ENCODE data around the gene MRPL10. TPM values are rescaled to one million over a fixed set of nuclear protein-coding genes. Genes with fewer than 3 reads are reported as not detected.

MRPL10 gene
- total RNA-seq, 2 experiments from 2014 or later: 54.4 to 64.9 TPM

DNA sequence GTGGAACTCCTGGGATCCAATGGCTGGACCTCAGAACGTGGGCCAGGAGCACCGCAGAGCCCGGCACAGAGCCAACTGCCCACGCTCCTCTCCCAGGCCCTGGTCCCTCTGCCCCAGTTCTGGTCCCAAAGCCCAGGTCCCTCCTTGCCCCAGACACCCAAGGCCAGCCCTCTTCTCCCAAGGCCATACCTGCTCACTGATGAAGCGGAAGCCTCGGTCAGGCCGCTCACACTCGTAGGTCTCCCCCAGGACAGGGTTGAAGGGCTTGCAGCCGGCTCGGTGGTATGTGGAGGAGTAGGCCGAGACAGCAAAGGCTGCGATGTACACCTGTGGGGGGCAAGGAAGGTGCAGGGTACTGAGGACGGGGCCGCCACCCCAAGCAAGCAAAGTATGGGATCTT, 18.3 kb downstream of the MRPL10 start:
- peaks cover 14% of the 10 kb centered on the region for H3K4me1 Mint-ChIP-seq
- ATAC-seq (no peak), DNase-seq (no peak)
- peaks cover 11% of the 10 kb centered on the region for H3K36me3 Mint-ChIP-seq
- no peak overlapping the region for H3K4me3 Mint-ChIP-seq
- H3K27ac Mint-ChIP-seq: no peak overlapping the region
- CTCF ChIA-PET: no interaction called here
- no peaks in the 10 kb centered on the region for H3K9me3 Mint-ChIP-seq (ENCODE audit: low read depth)
- no peaks in the 10 kb centered on the region for H3K27me3 Mint-ChIP-seq

DNA sequence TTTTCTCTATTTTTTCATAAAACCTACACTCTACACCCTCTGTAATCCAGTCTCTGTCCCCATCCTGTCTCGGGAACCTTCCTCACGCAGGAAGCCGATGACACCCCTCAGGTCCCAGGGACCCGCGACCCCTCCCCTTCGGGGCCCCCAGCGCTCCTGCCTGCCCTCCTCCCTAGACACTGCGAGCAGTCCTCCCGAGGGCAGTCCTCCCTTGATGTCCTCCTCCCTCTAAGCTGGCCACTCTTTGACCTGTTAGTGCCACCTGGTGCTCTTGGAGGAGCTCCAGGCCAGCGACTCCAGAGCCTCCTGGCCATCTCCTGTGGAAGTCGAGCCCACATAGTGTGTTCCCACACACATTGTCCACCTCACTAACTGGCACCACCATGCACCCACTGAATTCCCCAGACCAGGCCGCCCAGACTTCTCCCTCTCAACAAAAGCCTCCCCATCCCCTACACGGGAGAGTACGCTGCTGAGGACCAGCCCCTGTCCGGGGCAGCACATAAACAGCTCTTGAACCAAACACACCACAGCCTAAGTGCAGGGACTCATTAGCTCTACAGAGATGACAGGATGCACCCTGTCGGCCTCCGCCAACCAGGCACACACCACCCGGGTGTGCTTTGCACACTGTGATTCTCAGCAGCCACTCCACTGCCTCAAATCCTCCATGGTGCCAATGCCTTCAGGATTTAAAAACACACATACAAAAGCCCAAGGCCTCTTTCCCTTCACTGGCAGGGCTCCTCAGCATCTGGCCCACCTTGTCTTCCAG, 19.0 kb downstream of the MRPL10 start:
- H3K9me3 Mint-ChIP-seq (ENCODE audit: low read depth): no peaks in the 10 kb centered on the region
- no peaks in the 10 kb centered on the region for H3K27me3 Mint-ChIP-seq
- H3K4me1 Mint-ChIP-seq: peaks cover 14% of the 10 kb centered on the region
- peaks cover 15% of the 10 kb centered on the region for H3K36me3 Mint-ChIP-seq
- H3K4me3 Mint-ChIP-seq: no peak overlapping the region
- DNase-seq (no peak), ATAC-seq (no peak)
- no peak overlapping the region for H3K27ac Mint-ChIP-seq
- CTCF ChIA-PET: interaction anchor here (0.8 kb wide), 1 partner anchor 48 kb away, joined by 3 read pairs; no protein-coding TSS in a partner anchor

DNA sequence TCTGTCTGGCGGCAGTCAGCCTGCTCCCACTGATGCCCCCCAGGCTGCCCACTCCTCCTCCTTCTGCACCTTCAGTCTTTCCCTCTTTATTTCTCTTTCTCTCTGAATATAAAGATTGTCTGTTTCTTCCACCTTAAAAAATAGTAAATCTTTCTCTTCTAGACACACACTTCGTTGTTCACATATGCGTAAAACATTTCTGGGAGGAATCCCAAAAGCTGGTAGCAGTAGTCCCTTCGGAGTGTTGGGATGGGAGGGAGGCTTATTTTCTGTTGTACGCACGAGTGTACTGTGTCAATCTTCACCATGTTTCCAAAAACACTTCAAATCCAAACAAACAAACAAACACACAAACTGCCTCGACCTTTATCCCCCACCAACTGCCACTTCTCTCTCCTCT, 19.6 kb downstream of the MRPL10 start:
- ATAC-seq: no peak
- CTCF ChIA-PET: interaction anchor here (0.8 kb wide), 1 partner anchor 49 kb away, joined by 3 read pairs; no protein-coding TSS in a partner anchor
- H3K36me3 Mint-ChIP-seq: peaks cover 14% of the 10 kb centered on the region
- no peak overlapping the region for H3K27ac Mint-ChIP-seq
- H3K9me3 Mint-ChIP-seq (ENCODE audit: low read depth): no peaks in the 10 kb centered on the region
- H3K27me3 Mint-ChIP-seq: no peaks in the 10 kb centered on the region
- H3K4me3 Mint-ChIP-seq: no peak overlapping the region
- no peak for DNase-seq
- peaks cover 14% of the 10 kb centered on the region for H3K4me1 Mint-ChIP-seq

DNA sequence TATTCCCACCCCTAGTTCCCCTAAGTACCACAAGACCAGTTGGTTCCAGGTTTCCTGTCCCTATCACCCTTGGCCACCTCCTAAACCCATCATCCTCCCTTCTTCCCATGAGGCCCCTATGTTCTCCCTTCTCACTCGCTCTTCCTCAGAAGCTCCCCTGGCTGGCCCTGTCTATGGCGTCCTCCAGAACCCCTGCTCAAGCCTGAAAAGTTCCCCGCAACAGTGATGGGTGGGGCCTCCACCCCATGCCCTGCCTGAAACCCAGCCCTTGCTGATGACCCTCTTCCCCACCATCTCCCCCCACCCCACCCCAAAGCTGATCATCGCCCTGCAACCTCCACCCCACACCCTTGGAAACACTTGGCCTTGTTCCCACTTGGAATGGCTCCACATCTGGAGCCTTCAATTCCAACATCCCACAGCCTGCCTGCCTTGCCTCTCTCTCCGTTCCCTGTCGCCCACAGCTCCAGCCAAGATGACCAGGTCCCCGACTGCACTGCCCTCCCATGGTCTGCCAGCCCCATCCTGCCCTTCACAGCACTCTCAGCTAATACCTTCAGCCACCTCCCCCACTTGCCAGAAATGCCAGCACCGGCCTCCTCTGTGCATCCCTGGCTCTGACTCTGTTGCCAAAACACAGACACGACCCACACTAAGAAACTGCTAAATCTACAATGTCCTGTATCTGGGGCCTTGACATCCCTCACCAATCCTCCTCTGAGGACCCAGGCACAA, 20.3 kb downstream of the MRPL10 start:
- peaks cover 14% of the 10 kb centered on the region for H3K4me1 Mint-ChIP-seq
- H3K27me3 Mint-ChIP-seq: no peaks in the 10 kb centered on the region
- H3K36me3 Mint-ChIP-seq: peaks cover 13% of the 10 kb centered on the region
- H3K4me3 Mint-ChIP-seq: no peak overlapping the region
- CTCF ChIA-PET: interaction anchor here (0.8 to 1.6 kb wide), 3 partner anchors 11 to 49 kb away, joined by 3 to 5 read pairs (median 5); partner anchors contain the start of gene OSBPL7
- no peak overlapping the region for H3K27ac Mint-ChIP-seq
- DNase-seq (peak; percentile 38), ATAC-seq (no peak)
- H3K9me3 Mint-ChIP-seq (ENCODE audit: low read depth): no peaks in the 10 kb centered on the region

DNA sequence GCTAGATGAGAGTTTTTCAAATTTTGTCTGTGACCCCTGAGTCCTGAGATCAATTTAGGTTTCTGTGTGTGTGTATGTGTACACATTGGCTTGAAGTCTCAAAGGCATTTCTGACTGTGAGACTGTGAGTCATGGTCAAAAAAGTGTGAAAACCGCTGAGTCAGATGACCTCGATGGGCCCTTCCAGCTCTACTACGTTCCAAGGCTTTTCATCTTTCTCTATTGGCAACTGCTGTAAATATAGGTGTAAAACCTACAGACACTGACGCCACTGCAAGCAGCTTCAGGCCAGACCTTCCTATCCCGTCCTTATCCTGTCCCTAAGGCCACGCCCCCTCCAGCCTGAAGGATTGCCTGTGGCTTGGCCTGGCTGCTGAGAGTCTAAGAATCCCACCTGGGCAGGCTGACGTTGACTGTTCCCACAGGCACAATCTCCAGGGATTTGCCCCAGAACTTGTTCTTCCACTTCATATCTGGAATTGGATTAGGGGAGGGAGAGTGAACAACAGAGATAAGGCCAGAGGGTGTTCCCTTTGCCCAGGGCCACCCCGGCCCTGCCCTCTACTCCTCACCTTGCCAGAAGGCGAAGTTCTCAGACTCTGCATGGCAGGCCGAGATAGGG, 21.0 kb downstream of the MRPL10 start:
- H3K36me3 Mint-ChIP-seq: peaks cover 11% of the 10 kb centered on the region
- DNase-seq: peak; percentile 63
- CTCF ChIA-PET: interaction anchor here (1.5 to 1.6 kb wide), 2 partner anchors 12 kb away, joined by 5 read pairs; partner anchors contain the start of gene OSBPL7

DNA sequence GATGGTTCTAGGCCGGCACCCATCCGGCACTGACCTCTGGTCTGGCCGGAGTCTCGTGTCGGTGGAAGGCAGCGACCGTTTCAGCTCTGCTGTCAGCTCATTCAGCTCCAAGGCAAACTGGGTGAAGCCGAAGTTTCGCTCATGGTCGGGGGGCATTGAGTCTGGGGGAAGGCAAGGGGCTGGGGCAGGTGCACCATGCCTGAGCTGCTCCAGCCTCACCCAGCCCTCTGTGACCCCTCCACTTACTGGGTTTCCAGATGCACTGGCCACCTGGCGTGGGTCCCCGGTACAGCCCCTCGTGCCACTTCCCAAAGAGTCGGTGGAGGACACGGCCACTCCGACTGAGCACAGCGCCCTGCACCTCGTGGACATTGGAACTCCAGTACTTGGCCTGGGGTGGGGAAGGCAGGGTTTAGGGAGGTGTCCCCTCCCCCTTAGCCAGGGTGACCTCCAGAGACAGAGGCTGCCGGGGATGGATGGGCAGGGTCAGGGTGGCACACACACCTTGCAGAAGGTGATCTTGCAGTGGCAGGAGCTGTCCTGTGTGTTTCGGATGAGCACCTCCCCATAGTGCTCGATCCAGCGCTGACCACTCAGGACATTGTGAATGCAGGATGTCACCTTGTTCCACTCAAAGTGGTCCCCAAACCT, 22.4 kb downstream of the MRPL10 start:
- Mint-ChIP-seq H3K9me3 (ENCODE audit: low read depth) (no peaks in the 10 kb centered on the region), H3K4me1 (peaks cover 14% of the 10 kb centered on the region), H3K4me3 (no peak overlapping the region), H3K27ac (no peak overlapping the region), H3K36me3 (peaks cover 11% of the 10 kb centered on the region), H3K27me3 (no peaks in the 10 kb centered on the region)
- ATAC-seq (no peak), DNase-seq (no peak)
- CTCF ChIA-PET: no interaction called here

More for the DNA sequence above, 21.0 kb downstream of the MRPL10 start:
- Mint-ChIP-seq H3K9me3 (ENCODE audit: low read depth) (no peaks in the 10 kb centered on the region), H3K4me3 (no peak overlapping the region), H3K27ac (peak overlapping the region; percentile 37), H3K27me3 (no peaks in the 10 kb centered on the region), H3K4me1 (peaks cover 14% of the 10 kb centered on the region)
- peak; percentile 78 for ATAC-seq

DNA sequence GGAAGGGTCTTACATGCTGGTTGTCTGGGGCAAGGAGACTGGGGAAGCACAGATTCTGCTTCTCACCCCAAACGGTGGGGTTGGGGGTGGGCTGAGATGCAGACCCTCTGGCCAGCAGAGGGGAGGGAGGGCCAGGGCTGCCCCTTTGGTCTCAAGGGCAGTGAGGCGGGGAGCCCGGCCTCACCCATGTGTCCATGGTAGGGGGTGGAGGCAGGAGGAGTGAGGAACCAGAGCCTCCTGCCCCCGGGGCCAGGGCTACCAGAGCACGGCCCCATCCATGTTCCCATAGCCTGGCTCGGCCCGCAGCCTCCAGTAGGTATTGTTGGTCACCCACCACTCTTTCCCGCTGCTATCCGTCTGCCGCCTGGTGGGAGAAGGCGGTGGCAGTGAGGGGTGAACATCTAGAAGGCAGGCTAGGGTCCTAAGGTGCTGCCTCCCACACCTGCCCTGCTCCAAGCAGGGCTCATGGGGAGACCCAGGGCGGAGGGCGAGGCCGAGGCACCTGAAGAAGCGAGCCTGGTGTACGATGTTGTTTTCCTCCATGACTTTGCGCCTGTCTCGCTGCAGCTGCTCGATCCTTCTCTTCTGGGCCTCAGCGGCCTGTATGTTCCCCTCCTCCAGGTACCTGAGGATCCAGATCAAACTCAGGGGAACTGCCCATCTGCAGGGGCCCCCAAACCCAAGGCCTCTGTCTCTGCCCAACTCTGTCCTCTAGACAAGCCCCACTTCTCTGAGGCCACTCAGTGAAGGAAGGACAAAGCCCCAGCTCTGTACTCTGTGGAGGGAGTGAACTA, 23.1 kb downstream of the MRPL10 start:
- H3K27me3 Mint-ChIP-seq: no peaks in the 10 kb centered on the region
- H3K9me3 Mint-ChIP-seq (ENCODE audit: low read depth): no peaks in the 10 kb centered on the region
- ATAC-seq (no peak), DNase-seq (no peak)
- CTCF ChIA-PET: no interaction called here
- H3K27ac Mint-ChIP-seq: no peak overlapping the region
- peaks cover 11% of the 10 kb centered on the region for H3K36me3 Mint-ChIP-seq
- peaks cover 14% of the 10 kb centered on the region for H3K4me1 Mint-ChIP-seq
- no peak overlapping the region for H3K4me3 Mint-ChIP-seq

DNA sequence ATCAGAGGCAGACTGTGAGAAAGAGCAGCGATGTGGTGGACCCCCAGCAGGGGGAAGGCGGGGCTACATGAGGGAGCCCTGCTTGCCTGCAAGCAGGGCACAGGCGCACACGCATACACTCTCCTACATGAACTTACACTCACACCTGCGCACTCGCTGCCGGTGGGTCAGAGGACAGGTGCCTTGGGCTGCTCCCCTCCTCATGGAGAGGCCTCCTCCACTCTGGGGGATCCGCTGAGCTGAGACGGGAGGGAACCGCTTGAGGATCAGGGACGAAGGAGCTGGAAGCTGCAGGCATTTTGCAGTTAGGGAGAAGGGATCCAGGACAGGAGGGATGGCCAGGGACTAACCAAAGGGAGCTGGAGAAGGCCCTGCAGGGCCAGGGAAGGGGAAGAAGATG, 23.9 kb downstream of the MRPL10 start:
- DNase-seq (no peak), ATAC-seq (no peak)
- Mint-ChIP-seq H3K9me3 (ENCODE audit: low read depth) (no peaks in the 10 kb centered on the region), H3K27me3 (no peaks in the 10 kb centered on the region), H3K4me3 (no peak overlapping the region), H3K4me1 (peaks cover 14% of the 10 kb centered on the region), H3K27ac (no peak overlapping the region), H3K36me3 (peaks cover 11% of the 10 kb centered on the region)
- CTCF ChIA-PET: no interaction called here

DNA sequence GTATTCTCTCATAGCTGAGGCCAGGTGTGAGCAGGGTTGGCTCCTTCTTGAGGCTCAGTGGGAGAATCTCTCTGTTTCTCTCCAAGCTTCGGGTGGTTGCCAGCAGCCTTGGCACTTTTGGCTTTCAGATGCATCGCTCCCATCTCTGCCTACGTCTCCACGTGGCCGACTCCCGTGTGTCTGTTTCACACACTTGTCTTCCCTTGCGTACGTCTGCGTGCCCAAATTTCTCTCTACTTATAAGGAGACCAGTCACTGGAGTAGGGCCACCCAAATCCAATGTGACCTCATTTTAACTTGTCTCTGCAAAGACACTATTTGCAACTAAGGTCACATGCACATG, 24.5 kb downstream of the MRPL10 start:
- no peak overlapping the region for H3K4me3 Mint-ChIP-seq
- peaks cover 11% of the 10 kb centered on the region for H3K36me3 Mint-ChIP-seq
- H3K27me3 Mint-ChIP-seq: no peaks in the 10 kb centered on the region
- no peak for DNase-seq
- CTCF ChIA-PET: no interaction called here
- peaks cover 14% of the 10 kb centered on the region for H3K4me1 Mint-ChIP-seq
- H3K9me3 Mint-ChIP-seq (ENCODE audit: low read depth): no peaks in the 10 kb centered on the region
- ATAC-seq: no peak
- H3K27ac Mint-ChIP-seq: no peak overlapping the region

DNA sequence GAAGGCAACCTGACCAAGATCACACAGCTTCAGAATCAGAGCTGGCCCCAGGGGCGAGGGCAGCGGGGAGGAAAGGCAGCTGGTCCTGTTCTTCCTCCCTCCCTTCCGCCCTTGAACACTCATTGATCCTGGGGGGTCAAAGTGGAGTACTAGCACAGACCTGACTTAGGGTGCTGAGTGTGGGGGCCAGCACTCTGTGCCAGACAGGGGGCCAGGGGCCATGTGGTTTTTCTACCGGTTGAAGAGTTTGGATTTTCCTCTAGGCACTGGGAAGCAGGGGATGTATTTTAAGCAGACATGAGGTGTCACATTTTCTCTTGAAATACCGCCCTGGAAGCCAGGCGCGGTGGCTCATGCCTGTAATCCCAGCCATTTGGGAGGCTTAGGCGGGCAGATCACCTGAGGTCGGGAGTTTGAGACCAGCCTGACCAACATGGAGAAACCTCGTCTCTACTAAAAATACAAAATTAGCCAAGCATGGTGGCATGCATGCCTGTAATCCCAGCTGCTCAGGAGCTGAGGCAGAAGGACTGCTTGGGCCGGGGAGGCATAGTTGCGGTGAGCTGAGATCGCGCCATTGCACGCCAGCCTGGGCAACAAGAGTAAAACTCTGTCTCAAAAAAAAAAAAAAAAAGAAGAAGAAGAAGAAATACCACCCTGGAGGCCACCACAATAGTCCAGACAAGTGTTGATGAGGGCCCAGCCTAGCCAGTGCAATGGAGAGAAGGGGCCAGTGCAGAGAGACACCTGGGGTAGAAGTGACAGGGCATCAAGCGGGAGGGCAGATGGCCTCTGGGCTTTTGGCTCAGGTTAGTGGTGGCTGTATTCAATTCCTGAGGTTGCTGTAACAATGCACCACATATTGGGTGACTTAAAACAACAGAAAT, 25.1 kb downstream of the MRPL10 start:
- H3K4me1 Mint-ChIP-seq: peaks cover 12% of the 10 kb centered on the region
- DNase-seq: no peak
- H3K4me3 Mint-ChIP-seq: no peak overlapping the region
- no peak for ATAC-seq
- CTCF ChIA-PET: interaction anchor here (1.8 kb wide), 1 partner anchor 17 kb away, joined by 9 read pairs; no protein-coding TSS in a partner anchor
- H3K27me3 Mint-ChIP-seq: no peaks in the 10 kb centered on the region
- no peaks in the 10 kb centered on the region for H3K9me3 Mint-ChIP-seq (ENCODE audit: low read depth)
- H3K27ac Mint-ChIP-seq: no peak overlapping the region
- peaks cover 11% of the 10 kb centered on the region for H3K36me3 Mint-ChIP-seq

DNA sequence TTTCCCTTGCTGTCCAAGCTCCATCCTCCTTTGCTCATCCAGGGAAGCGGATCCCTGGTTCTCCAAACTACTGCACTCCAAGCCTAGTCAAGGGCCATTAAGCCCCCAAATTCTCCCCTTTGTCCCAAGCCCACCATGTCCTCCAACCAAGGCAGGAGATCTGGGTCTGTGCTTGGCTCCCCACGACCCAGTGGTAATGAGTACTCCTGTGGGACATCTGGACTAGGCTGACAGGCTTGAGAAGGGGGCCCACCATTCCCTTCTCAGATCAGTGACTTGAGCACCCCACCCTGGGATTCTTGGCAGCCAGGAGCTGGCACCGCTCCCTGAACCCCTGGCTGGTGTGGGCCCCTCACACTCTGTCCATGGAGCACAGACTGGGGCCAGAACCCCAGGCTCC, 26.9 kb downstream of the MRPL10 start:
- Mint-ChIP-seq H3K36me3 (peaks cover 6% of the 10 kb centered on the region), H3K4me1 (no peaks in the 10 kb centered on the region), H3K27ac (no peak overlapping the region), H3K9me3 (ENCODE audit: low read depth) (no peaks in the 10 kb centered on the region), H3K4me3 (no peak overlapping the region), H3K27me3 (no peaks in the 10 kb centered on the region)
- CTCF ChIA-PET: interaction anchor here (0.8 to 4.3 kb wide), 7 partner anchors 11 to 140 kb away, joined by 3 to 21 read pairs (median 3); no protein-coding TSS in a partner anchor
- ATAC-seq (no peak), DNase-seq (no peak)

DNA sequence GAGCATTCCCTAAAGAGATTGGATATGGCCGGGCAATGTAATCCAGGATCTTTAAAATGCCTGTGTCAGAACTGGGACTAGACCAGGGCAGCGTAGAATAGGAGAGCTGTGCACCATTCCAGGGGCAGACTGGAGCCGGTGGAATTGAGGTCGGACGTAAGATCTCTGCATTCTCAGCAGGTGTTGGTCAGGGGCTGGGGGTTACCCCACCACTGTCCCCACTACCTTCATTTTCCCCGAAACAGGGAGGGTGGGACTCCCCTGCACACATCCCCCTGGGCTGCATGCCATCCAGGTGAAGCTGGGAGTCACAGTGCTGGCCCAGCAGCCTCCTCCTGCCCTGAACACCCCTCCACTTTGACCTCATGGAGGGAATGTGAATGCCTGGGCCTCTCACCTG, 27.6 kb downstream of the MRPL10 start:
- H3K9me3 Mint-ChIP-seq (ENCODE audit: low read depth): no peaks in the 10 kb centered on the region
- DNase-seq (no peak), ATAC-seq (no peak)
- no peaks in the 10 kb centered on the region for H3K27me3 Mint-ChIP-seq
- H3K36me3 Mint-ChIP-seq: peaks cover 6% of the 10 kb centered on the region
- CTCF ChIA-PET: interaction anchor here (0.8 to 4.3 kb wide), 4 partner anchors 10 to 139 kb away, joined by 3 to 21 read pairs (median 4); no protein-coding TSS in a partner anchor
- no peak overlapping the region for H3K27ac Mint-ChIP-seq
- no peaks in the 10 kb centered on the region for H3K4me1 Mint-ChIP-seq
- no peak overlapping the region for H3K4me3 Mint-ChIP-seq

Data from activated CD8-positive, alpha-beta memory T cell treated with anti-CD3 and anti-CD28 coated beads, Interleukin-2, amount 10 ng/mL, durations not matched to agents 7 days and 5 days (primary cell).